ENCODE results near the gene SDK2. TPM values are rescaled to one million over a fixed set of nuclear protein-coding genes. Genes with fewer than 3 reads are reported as not detected.

SDK2 gene
- polyA plus RNA-seq, 3 donors from 2014 or later = not detected

DNA sequence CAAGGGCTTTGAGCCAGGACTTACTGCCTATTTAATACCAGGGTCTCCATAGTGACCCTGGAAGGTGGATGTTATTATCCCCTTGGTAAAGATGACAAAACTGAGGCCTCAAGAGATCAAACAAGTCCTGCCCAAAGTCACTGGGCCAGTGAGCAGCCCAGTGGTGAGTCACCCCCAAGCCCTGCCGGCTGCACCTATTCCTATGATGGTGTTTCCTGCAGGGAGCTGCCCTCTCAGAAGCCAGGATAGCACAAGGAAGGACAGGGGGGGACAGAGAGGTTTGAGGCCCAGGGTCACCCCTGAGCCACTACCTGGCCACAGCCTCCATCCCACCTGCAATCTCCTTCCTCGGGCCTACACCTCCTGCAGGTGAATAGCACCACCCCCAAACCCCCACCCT is 90.9 kb downstream of the SDK2 start:
- no peak overlapping the region for H3K4me3 Mint-ChIP-seq
- H3K4me1 Mint-ChIP-seq = peaks cover 0 to 6% of the 10 kb centered on the region in 2 donors
- no peaks in the 10 kb centered on the region for H3K36me3 Mint-ChIP-seq
- H3K27ac Mint-ChIP-seq = no peak overlapping the region
- H3K27me3 Mint-ChIP-seq (ENCODE audit: low read depth in 3 of 3) = peaks cover 0 to 4% (median 4%) of the 10 kb centered on the region in 3 donors
- DNase-seq = no peak
- no peaks in the 10 kb centered on the region for H3K9me3 Mint-ChIP-seq

DNA sequence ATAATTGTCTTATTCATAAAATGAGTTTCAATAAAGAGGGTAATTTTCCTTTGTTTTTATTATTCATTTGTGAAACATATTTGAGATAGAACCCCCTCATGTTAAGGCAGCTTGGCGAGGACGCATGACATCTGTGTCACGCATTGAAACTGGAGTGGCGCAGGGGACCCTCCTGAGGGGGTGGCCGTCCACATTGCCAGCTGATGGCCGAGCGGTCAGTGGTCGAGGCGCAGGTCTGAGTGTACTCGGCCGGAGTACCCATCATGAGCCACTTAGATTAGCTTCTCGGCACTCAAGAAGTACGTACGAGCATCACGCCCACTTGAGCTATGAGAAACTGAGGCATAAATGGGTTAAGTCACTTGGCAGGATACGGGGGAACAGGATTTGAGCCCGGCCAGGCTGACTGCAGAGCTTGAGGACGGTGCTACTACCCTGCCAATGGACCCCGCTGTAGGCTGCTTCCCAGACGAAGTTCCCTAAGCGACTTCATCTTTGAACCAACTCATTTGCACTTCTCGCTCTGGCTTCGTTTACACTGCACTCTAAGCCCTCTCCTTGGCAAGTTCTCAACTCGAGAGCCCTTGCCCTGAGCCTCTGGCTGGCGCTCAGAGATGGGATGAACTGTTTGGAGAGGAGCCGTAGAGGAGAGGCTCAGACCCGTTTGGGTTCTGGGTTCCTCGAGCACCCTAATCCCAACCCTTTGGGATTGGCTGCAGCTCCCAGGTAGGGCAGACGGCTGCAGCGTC is 91.8 kb downstream of the SDK2 start:
- Mint-ChIP-seq H3K9me3 (no peaks in the 10 kb centered on the region), H3K4me1 (peaks cover 0 to 6% of the 10 kb centered on the region in 2 donors), H3K36me3 (no peaks in the 10 kb centered on the region), H3K4me3 (peak overlapping the region in 1 of 5 donors; percentile 85), H3K27me3 (ENCODE audit: low read depth in 3 of 3) (peaks cover 0 to 8% (median 4%) of the 10 kb centered on the region in 3 donors), H3K27ac (no peak overlapping the region)
- no peak for DNase-seq

DNA sequence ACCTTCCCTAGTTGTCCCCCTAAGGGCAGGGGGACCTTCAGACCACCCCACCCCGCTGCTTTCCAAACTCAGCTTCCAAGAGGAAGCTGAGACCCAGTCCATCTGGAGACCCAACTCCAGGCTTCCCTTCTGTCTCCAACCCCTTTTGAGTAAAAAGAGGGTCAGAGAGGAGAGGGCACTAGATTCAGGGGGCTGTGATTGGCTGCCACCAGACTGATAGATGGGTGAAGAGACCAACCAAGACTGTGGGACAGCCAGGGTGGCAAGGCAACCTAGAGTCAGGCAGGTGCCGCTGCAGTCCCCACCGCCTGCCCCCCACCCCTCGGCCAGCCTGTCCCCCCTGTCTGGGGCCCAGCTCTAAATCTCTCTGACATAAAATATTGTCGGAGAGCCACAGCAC is 92.5 kb downstream of the SDK2 start:
- H3K4me1 Mint-ChIP-seq = peaks cover 0 to 6% of the 10 kb centered on the region in 2 donors
- H3K36me3 Mint-ChIP-seq = no peaks in the 10 kb centered on the region
- peak overlapping the region in 1 of 6 donors; percentile 24 for H3K27ac Mint-ChIP-seq
- H3K27me3 Mint-ChIP-seq (ENCODE audit: low read depth in 3 of 3) = peaks cover 2 to 8% (median 4%) of the 10 kb centered on the region in 3 donors
- H3K9me3 Mint-ChIP-seq = no peaks in the 10 kb centered on the region
- peak overlapping the region; percentile 68 to 85 (median 76) for H3K4me3 Mint-ChIP-seq
- no peak for DNase-seq

DNA sequence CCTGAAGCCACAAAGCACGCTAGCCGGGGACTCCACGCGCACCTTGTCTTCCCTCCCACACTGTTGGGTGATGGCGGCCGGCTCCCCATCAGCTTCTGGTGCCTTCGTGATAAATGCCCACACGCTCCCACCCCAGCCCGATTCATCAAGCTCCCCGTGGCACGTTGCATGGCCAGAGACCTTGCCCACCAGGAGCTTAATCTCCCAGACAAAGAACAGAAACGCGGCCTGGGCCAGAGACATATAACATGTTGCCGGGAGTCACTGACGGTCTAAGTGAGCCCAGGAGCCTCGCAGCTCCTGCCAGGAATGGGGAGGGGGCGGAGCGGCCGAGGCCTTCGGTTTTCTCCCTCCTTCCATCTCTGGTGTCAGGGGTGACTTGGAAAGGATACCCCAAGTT is 93.1 kb downstream of the SDK2 start:
- Mint-ChIP-seq H3K9me3 (no peaks in the 10 kb centered on the region), H3K27ac (no peak overlapping the region), H3K27me3 (ENCODE audit: low read depth in 3 of 3) (peaks cover 2 to 8% (median 4%) of the 10 kb centered on the region in 3 donors), H3K4me3 (no peak overlapping the region), H3K4me1 (peaks cover 0 to 6% of the 10 kb centered on the region in 2 donors), H3K36me3 (no peaks in the 10 kb centered on the region)
- DNase-seq = no peak

GRCh38 chr17:73550556-73550955 is 93.7 kb downstream of the SDK2 start:
- peaks cover 1 to 8% (median 2%) of the 10 kb centered on the region in 3 donors for H3K27me3 Mint-ChIP-seq (ENCODE audit: low read depth in 3 of 3)
- peaks cover 0 to 6% of the 10 kb centered on the region in 2 donors for H3K4me1 Mint-ChIP-seq
- DNase-seq = no peak
- H3K9me3 Mint-ChIP-seq = no peaks in the 10 kb centered on the region
- no peak overlapping the region for H3K27ac Mint-ChIP-seq
- H3K4me3 Mint-ChIP-seq = no peak overlapping the region
- H3K36me3 Mint-ChIP-seq = no peaks in the 10 kb centered on the region

- Mint-ChIP-seq H3K9me3 (no peaks in the 10 kb centered on the region), H3K36me3 (no peaks in the 10 kb centered on the region), H3K4me1 (peaks cover 0 to 6% of the 10 kb centered on the region in 2 donors), H3K4me3 (no peak overlapping the region), H3K27ac (no peak overlapping the region), H3K27me3 (ENCODE audit: low read depth in 3 of 3) (peaks cover 2 to 10% (median 2%) of the 10 kb centered on the region in 3 donors)
- no peak for DNase-seq
These were observed 94.3 kb downstream of the SDK2 start for GRCh38 chr17:73549841-73550430.

GRCh38 chr17:73548620-73549311 is 95.5 kb downstream of the SDK2 start:
- H3K36me3 Mint-ChIP-seq = no peaks in the 10 kb centered on the region
- peak overlapping the region in 1 of 6 donors; percentile 50 for H3K27ac Mint-ChIP-seq
- no peak for DNase-seq
- no peaks in the 10 kb centered on the region for H3K9me3 Mint-ChIP-seq
- peaks cover 0 to 6% of the 10 kb centered on the region in 2 donors for H3K4me1 Mint-ChIP-seq
- peaks cover 2 to 10% (median 2%) of the 10 kb centered on the region in 3 donors for H3K27me3 Mint-ChIP-seq (ENCODE audit: low read depth in 3 of 3)
- H3K4me3 Mint-ChIP-seq = no peak overlapping the region

GRCh38 chr17:73547790-73548189 is 96.5 kb downstream of the SDK2 start:
- Mint-ChIP-seq H3K4me3 (no peak overlapping the region), H3K27me3 (ENCODE audit: low read depth in 3 of 3) (peaks cover 2 to 10% (median 2%) of the 10 kb centered on the region in 3 donors), H3K4me1 (peaks cover 0 to 6% of the 10 kb centered on the region in 2 donors), H3K9me3 (no peaks in the 10 kb centered on the region), H3K36me3 (no peaks in the 10 kb centered on the region), H3K27ac (no peak overlapping the region)
- DNase-seq = no peak

DNA sequence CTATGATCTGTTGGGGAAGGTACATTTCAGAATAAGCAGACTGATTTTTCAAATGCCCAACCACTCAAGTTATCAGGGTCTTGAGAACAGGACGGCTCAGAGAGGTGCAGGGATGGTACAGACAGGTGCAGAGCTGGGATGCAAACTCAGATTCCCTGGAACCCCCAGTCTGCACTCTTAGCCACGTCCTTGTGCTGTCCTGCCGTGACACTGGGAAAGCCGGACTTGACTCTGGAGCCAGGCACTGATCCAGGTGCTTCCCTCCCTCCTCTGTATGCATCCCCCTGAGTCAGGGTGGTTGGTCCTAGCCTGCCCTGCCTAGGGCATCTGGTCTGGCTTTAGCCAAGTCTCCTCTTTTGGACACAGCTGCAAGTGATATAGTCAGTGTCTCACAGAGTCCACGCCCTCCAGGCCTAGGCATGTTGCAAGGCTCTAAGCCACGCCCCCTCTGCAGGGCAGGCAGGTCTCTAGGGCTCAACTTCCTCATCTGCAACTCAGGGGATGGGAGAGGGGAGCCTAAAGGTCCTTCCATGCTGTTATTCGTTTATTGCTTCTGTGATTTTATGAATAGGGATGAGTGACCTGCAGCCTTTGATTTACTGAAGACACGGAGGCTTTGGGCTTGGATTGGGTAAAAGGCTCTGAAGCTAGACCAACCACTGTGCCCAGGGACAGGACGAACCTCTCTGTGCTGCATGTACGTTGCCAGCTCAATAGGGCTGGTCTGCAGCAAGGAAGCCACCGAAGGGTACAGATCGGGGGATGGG is 97.3 kb downstream of the SDK2 start:
- Mint-ChIP-seq H3K27ac (no peak overlapping the region), H3K4me1 (peaks cover 0 to 3% of the 10 kb centered on the region in 2 donors), H3K9me3 (no peaks in the 10 kb centered on the region), H3K36me3 (no peaks in the 10 kb centered on the region), H3K4me3 (no peak overlapping the region), H3K27me3 (ENCODE audit: low read depth in 3 of 3) (peaks cover 2 to 10% (median 2%) of the 10 kb centered on the region in 3 donors)
- no peak for DNase-seq

GRCh38 chr17:73546114-73546513 is 98.1 kb downstream of the SDK2 start:
- H3K4me1 Mint-ChIP-seq = no peaks in the 10 kb centered on the region

GRCh38 chr17:73545109-73546032 is 98.9 kb downstream of the SDK2 start:
- no peak overlapping the region for H3K27ac Mint-ChIP-seq

More at GRCh38 chr17:73546114-73546513, 98.1 kb downstream of the SDK2 start:
- Mint-ChIP-seq H3K36me3 (no peaks in the 10 kb centered on the region), H3K27me3 (ENCODE audit: low read depth in 3 of 3) (peaks cover 2 to 10% (median 2%) of the 10 kb centered on the region in 3 donors), H3K27ac (no peak overlapping the region), H3K9me3 (no peaks in the 10 kb centered on the region), H3K4me3 (no peak overlapping the region)
- DNase-seq = no peak

DNA sequence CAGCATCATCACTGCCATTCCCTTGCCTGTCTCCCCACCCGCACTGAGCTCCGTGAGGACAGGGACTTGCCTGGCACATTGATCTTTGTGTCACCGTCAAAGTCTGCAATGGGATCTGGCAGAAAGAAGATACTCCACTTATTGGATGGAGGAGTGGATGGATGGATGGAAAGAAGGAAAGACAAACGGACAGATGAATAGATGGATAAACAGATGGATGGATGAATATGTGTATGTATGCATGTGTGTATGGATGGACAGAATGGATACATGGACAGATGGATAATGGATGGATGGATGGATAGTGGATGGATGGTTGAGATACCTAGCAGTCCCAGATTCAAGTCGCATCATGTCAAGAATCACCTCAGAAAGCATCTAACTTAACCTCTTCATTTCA is 99.9 kb downstream of the SDK2 start:
- no peaks in the 10 kb centered on the region for H3K4me1 Mint-ChIP-seq
- H3K9me3 Mint-ChIP-seq = no peaks in the 10 kb centered on the region
- DNase-seq = no peak
- no peak overlapping the region for H3K27ac Mint-ChIP-seq
- peaks cover 2 to 8% (median 2%) of the 10 kb centered on the region in 3 donors for H3K27me3 Mint-ChIP-seq (ENCODE audit: low read depth in 3 of 3)
- H3K36me3 Mint-ChIP-seq = no peaks in the 10 kb centered on the region
- no peak overlapping the region for H3K4me3 Mint-ChIP-seq

More at GRCh38 chr17:73545109-73546032, 98.9 kb downstream of the SDK2 start:
- Mint-ChIP-seq H3K9me3 (no peaks in the 10 kb centered on the region), H3K4me1 (no peaks in the 10 kb centered on the region), H3K4me3 (no peak overlapping the region), H3K27me3 (ENCODE audit: low read depth in 3 of 3) (peaks cover 2 to 8% (median 2%) of the 10 kb centered on the region in 3 donors), H3K36me3 (no peaks in the 10 kb centered on the region)
- no peak for DNase-seq

GRCh38 chr17:73542323-73542722 is 101.9 kb downstream of the SDK2 start:
- Mint-ChIP-seq H3K4me1 (no peaks in the 10 kb centered on the region), H3K36me3 (no peaks in the 10 kb centered on the region), H3K27me3 (ENCODE audit: low read depth in 3 of 3) (peaks cover 2 to 4% (median 2%) of the 10 kb centered on the region in 3 donors), H3K27ac (no peak overlapping the region), H3K9me3 (no peaks in the 10 kb centered on the region), H3K4me3 (no peak overlapping the region)
- no peak for DNase-seq

Measured in immature natural killer cell (primary cell).